GM19324 (cell line): ENCODE measurements around the gene SYDE1.

Experiments
- ATAC-seq: cut with Tn5 transposase; IDR thresholded peaks from one replicate; pipeline ENCODE4 v1.9.1; 2021; ENCODE audit warnings: mild to moderate bottlenecking, moderate library complexity; ENCODE audit not compliant: unreplicated experiment, low FRiP score

Gene SYDE1

DNA sequence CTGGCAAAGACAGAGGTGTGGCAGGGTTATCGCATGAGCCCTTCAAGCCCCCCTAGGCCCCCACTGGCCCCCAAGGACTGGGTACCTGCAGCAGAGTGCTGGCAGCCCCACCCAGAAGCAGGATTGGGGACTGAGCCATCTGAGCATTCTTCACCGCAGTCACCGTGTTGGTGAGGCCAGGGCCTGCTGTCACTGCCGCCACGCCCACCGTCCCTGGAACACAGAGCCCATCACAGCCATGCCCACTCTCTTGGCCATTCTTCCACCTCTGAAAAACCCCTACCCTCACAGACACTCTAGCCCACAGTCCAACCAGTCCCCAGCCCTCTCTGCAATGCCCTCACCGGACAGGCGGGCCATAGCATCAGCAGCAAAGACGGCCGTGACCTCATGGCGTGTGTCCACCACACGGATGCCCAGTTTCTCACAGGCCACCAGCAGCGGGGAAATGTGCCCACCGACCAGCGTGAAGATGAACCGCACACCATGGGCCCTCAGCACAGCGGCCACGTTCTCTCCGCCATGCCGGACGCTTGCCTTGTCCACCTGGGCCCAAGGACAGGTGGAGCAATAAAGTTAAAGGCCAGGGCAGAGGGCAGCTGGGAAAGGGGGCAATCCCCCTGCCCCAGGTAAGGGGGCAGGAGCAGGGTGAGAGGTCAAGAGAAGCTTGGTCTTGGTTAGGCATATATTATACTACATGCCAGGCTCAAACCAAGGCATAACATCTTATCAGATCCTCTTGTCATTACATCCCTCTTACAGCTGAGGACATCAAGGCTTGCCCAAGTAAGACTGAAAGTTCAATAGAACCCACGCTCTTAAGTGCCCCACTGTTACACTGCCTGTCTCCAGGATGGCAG is 16.1 kb downstream of the SYDE1 start:
- ATAC-seq: no peak

DNA sequence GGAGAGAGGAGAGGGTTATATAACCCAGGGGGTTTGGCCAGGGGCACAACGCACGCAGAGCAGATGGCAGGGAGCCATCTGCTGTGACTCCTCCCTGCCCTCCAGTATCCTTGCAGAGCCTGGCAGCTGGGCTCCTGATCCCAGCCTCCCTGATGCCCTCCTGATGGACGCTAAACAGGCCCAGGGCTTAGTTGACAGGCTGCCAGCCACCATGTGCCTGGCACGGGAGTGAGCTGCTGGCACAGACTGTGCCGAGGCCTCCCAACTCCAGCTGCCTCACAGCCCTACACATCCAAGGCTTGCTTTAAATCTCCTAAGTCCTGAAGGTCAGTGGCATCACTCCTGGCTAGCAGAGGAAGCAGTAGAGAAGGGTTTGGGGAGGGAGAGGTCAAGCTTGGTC is 16.7 kb downstream of the SYDE1 start:
- no peak for ATAC-seq

DNA sequence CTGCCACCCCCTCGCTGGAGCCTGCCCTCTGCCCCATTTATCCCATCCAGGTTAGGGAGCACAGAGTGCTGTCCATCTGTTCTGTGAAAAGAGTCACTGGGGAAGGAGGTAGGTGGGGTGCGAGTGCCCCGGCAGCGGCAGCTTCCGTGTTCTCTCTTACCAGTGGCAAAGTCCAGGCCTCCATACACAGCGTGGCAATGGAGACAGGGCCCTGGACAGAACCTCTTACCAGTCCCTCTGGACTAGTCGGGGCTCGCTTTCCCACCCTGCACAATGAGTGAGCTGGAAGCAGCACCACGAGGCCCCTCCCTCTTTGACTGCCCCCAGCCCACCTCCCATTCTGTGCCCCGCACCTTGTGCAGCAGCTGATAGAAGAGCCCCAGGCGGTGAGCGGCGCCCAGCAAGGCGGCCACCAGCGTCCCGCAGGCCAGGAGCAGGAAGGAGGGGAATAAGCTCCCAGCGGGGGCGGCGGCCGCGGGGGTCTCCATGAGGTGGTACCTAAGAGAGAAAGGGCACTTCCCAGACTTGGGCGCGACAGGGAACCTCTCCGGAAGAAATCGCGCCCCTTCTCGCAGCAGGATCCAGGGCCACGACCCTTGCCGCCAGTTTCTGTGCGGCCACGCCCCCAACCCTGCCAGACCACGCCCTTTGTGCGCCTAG is 17.5 kb downstream of the SYDE1 start:
- ATAC-seq: no peak

DNA sequence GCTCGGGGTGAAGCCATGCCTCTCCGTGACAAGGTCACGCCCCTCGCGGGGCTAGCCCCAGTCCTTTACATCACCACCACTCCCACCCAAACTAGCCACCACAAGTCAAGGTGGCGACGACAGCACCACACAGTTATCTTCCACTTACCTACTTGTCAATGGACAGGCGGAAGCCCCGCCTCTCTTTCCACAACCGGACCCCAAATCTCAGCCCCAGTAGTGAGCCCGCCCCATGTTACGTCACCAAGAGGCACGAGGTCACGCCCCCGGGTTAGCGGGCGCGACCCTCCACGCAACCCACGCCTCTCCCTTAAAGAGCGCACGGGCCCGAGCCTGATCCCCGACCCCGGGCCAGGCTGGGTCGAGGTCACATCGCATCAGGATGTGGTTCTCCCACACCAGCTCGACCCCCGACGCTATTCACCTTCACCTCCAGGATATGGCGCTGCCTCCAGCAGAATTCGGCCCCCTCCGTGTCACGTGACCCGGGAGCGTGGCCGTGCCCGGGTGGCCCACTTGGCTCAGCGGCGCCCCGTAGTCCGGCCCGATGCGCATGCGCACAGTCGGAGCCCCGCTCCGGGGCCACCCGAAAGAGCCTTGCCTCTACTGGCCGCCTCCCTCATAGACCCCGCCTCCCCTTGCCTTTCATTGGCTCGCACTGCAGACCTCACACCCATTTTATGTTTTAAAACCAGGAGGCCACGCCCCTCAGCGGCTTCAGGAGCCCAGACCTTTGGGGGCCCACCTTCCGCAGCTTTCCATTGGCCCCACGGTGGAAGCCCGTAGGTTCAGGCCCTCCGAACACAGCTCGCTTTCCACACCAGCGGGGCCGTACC is 18.2 kb downstream of the SYDE1 start:
- ATAC-seq: peak; percentile 94

DNA sequence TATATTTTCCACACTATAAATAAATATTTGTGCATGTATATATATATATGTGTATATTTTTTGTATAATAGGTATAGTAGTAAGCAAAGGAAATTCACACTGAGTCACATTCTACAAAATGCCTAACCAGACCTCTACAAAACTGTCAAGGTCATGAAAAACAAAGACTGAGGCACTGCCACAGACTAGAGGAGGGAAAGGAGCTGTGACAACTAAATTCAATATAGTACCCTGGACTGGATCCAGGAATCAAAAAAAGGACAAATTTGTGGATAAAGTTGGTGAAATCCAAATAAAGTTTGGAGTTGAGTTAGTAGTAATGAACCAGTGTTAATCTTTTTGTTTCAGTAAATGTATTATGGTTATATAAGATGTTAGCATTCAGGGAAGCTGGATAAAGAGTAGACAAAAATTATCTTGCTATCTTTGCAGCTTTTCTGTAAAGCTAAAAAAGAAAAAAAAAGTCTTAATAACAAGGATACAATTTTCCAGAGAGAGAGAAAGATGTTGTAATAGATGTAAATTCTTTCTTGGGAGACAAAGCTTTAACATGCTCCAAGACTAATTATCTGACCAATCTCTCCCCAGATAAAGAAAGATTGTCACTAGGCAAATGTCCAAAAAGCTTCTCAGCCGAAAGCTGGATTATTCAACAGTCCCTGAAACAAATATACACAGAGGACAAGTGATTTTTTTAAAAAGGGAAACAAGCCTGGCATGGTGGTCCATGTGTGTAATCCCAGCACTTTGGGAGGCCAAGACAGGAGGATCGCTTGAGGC is 19.1 kb downstream of the SYDE1 start:
- no peak for ATAC-seq

DNA sequence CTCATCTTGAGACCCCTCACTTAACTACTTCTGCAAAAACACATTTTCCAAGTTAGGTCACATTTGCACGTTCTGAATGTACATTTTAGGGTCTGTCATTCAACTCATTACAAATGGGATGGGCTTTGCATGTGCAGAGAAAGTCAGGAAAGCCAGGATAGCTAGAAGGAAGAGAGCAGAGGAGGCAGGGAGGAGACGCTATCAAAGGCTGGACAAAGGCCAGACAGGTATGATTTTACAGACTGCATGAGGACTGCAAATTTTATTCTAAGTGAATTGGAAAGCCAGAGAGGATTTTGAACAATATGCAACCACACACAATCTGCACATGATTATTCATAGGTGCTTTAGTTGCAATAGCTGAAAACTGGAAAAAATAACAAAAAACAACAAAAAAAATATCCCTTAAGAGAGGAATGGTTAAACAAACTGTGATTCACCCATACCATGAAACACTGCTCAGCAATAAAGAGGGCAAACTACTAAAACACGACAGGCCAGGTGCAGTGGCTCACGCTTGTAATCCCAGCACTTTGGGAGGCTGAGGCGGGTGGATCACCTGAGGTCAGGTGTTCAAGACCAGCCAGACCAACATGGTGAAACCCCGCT is 21.1 kb downstream of the SYDE1 start:
- no peak for ATAC-seq

DNA sequence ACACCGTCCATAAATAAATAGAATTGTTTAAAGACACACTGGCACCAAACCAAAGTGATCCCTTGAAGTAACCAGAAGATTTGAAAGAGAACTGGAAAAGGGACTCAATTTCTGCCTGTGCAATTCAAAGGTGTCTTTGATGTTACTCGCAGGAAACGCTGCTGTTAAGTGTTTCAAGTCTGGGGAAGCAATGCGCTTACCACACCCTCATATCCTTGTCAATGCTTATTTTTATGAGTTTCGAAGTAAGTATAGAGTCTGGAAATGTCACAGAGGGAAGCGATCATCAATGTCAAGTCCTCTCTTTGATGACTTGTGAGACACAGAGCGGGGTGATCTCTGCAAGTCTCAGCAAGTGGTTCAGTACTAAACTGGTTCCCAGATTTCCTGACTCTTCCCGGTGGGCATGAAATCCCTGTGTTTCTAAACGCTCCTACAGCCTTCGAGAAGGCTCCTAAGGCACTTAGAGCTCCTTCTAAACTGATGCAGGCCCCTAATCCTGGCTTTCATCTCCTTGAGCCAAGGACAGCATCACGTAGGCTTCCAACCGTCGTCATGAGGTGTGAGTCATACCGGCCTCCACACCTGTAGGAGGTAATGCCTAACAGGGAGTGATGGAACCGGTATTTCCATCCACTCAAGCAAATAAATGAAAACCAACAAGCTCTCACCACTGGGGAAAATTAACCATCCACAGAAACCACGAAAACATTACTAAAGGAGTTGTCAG is 22.8 kb downstream of the SYDE1 start:
- ATAC-seq: no peak

DNA sequence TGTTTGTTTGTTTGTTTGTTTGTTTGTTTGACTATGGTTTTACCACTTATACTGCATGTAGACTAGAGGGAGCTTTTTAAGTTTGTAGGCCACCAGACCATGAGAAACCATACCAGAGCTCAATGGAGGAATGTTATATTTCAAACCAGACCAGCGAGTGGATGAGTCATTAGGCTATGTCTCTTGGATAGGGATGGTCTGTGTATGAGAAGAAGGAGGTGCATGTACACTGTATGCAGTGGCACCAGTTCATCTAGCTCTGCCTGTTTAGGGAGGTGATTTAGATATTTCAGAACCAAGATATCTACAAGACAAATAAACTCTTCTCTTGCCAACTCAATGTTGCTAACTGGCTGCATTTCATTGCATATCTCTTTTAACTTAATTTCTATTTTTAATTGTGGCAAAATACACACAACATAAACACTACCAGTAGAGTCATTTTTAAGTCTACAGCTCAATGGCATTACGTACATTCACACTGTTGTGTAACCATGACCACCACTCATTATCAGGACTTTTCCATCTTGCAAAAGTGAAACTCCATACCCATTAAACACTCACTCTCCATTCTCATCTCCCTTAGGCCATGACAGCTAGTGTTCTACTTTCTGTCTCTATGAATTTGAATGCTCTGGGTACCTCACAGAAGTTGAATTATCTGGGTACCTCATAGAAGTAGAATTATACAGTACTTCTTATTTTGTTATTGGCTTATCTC is 29.2 kb downstream of the SYDE1 start:
- no peak for ATAC-seq

DNA sequence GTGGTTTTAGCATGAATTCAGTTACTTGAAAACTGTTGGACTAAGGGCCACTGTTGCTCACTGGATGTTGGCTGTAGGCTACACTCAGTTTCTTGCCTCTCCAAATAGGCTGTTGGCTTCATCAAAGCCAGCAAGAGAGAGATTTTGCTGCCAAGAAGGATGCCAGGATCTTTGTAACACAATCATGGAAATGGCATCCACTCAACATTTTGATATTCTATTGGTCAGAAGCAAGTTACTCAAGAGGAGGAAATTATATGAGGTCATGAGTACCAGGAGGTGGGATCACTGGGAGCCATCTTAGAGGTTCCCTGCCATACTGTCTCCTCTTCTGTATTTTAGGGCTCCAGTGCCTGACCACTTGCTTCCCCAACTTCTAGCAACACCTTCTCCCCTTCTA is 30.6 kb downstream of the SYDE1 start:
- ATAC-seq: no peak

DNA sequence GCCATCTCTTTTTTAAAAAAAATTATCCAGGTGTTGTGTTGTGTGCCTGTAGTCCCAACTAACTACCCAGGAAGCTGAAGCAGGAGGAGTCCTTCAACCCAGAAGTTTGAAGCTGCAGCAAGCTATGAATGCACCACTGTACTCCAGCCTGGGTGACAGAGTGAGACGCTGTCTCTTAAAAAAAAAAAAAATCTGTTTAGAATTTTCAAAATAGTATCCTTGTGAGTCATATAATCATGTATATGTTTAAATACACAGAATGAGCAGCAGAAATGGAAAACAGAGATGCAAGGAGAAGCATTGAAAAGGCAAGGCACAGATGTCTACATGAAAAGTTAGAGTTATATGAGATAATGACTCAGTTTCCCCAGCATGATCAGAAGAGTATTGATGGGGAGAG is 31.2 kb downstream of the SYDE1 start:
- no peak for ATAC-seq

DNA sequence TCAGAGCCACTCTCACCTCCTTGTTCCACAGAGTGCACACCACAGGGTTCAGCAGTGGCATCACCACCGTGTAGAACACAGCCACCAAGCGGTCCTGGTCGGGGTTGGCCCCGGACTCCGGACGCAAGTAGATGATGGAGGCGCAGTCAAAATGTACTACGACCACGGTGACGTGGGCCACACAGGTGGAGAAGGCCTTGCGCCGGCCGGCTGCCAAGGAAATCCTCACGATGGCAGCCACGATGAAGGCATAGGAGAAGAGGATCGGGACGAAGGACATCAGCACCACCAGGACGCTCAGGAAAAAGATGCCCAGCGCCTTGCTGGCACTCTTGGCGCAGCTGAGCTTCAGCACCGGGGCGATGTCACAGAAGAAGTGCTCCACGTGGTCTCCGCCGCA is 33.9 kb downstream of the SYDE1 start:
- no peak for ATAC-seq

DNA sequence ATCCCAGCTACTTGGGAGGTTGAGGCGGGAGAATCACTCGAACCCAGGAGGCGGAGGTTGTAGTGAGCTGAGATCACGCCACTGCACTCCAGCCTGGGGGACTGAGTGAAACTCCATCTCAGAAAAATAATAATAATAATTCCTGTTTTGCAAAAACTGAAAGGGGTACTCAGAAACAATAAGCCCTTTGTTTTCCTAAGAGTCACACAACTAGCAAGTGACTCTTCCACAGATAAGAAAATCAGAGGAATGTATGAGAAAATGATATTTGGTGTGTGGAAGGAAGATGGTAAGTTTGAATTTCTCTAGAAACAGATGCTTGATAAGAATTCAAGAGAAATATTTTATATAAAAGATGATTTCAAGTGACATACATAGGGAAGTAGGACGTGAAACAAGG is 35.1 kb downstream of the SYDE1 start:
- no peak for ATAC-seq

DNA sequence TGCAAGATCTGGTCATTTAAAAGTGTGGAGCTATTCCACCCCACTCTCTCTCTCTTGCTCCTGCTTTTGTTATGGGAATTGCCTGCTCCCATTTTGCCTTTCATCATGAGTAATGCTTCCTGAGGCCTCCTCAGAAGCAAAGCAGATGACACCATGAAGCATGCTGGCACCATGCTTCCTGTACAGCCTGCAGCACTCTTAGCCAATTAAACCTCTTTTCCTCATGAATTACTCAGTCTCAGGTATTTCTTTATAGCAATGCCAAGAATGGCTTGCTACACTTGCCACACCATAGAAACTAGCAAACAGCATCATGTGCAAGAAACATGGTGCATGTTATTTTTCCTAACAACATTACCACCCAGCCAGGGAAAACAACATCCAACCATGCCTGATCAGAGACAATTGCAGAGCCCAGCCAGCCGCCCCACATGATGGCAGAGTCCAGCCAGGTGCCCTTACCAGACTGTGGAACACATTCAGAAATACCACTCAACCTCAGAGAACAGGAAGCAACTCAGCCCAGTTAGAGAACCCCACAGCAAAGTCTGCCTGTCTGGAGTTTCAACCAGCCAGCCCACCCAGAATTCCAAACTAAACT is 36.9 kb downstream of the SYDE1 start:
- ATAC-seq: no peak

DNA sequence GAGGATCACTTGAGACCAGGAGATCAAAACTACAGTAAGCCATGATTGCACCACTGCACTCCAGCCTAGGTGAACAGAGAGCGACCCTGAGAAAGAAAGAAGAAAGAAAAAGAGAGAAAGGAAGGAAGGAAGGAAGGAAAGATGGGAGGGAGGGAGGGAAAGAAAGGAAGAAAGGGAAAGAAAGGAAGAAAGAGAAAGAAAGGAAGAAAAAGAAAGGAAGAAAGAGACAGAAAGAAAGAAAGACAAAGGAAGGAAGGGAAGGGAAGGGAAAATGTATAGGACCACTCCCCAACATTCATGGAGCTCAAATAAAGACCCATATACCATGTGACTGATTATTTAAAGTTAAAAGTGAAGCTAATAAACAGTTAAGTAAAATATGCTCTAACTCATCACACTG is 39.9 kb downstream of the SYDE1 start:
- ATAC-seq: no peak

DNA sequence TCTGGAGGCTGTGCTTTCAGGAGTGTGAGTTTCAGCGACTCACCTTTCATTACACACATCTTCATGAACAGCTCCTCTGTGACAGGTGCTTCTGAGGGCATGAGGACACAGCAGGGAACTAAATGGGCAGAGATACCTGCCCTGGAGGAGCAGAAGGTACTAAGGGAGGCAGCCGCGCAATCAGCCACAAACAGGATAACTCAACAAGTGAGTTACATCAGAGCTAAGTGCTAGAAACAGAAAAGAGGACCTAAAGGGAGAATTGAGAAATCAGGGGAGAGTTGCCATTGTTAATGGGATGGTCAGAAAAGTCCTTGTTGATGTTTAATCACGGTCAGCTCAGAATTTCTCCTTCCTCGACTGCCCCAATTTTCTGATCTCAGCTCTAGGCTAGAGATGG is 42.5 kb downstream of the SYDE1 start:
- ATAC-seq: no peak

DNA sequence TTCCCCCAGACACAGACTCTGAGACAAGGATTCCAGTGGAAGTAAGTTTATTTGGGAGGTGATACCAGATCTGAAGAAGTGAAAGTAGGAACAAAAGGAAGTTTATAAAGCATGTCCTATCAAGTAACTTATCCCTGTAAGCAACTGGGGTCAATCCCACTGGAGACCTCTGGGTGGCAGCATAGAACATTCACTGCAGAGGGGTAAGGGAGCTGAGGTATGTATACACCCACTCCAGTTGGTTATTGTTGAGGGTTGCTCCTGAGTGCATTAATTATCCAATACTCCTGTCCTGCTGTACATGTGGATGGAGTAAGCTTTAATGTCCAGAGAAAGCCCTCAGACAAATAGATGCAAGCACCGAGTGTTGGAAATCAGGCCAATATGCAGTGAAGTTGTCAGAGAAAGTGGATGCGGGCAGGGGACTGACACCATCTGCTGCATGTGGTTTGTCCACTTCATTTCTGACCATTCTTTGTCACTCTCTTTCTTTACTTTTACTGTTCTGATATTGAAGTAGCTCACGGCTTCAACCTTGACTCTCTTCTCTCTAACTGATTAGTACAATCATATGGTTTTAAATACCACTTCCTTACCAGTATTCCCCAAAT is 46.9 kb downstream of the SYDE1 start:
- ATAC-seq: no peak

DNA sequence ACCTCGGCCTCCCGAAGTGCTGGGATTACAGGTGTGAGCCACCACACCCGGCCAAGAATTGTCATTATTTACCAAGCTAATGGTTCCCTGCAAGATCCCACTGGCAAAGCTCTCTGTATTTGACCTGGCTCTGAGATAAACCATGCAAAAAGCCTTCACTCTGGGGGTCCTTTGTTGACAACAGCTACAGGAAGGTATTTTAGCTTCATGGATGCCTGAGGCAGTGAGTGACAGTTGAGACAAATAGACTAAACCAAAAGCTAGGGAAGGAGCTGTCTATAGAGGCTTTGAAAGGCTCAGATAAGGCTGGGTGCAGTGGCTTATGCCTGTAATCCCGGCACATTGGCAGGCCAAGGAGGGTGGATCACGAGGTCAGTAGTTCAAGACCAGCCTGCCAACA is 48.1 kb downstream of the SYDE1 start:
- no peak for ATAC-seq

DNA sequence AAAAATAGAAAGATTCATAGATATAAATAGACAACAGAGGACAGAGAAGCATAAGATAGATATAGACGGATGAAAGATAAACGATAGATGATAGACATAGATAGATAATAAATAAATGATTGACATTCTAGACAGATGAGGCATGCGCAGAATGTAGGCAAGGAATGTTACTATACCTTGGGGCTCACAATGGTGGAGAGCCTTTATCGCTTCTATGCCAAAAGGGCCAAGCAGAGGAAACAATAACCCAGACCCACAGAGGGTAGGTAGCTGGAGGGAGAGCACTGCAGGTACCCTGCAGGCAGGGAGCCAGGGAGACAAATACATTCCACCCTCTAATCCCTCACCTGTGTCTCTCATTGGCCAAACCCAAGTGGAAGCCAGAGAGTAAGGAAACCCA is 49.2 kb downstream of the SYDE1 start:
- no peak for ATAC-seq
